Esophagus muscularis mucosa (tissue), 4 donors: Measurements from ENCODE around the gene PRKD1.

ENCODE experiments used
- EP300 ChIP-seq: sonication (generic); formaldehyde crosslinking; IDR thresholded peaks from one replicate; pipeline ENCODE4 v1.6.1; 2017; ENCODE audit warnings: antibody characterized with exemption
- POLR2A ChIP-seq: fragments of 450-650 bp; IDR thresholded peaks from one replicate; pipeline ENCODE4 v1.6.1; 2017; ENCODE audit warnings: antibody characterized with exemption, moderate library complexity, mild to moderate bottlenecking, low read depth
- TF ChIP-seq, protein P1 (sequence below), 3 experiments: fragments of 200-600 bp in 2 of 3; fragments of 450-650 bp in 1 of 3; sonication (generic) in 2 of 3; IDR thresholded peaks; one replicate each; pipeline ENCODE4 v1.5.1; 2017 to 2019; ENCODE audit warnings: antibody characterized with exemption in 3 of 3, mild to moderate bottlenecking in 2 of 3, moderate library complexity in 1 of 3

- TF ChIP-seq POLR2A: no peak
- TF ChIP-seq EP300: no peak
- TF ChIP-seq, protein P1, sequence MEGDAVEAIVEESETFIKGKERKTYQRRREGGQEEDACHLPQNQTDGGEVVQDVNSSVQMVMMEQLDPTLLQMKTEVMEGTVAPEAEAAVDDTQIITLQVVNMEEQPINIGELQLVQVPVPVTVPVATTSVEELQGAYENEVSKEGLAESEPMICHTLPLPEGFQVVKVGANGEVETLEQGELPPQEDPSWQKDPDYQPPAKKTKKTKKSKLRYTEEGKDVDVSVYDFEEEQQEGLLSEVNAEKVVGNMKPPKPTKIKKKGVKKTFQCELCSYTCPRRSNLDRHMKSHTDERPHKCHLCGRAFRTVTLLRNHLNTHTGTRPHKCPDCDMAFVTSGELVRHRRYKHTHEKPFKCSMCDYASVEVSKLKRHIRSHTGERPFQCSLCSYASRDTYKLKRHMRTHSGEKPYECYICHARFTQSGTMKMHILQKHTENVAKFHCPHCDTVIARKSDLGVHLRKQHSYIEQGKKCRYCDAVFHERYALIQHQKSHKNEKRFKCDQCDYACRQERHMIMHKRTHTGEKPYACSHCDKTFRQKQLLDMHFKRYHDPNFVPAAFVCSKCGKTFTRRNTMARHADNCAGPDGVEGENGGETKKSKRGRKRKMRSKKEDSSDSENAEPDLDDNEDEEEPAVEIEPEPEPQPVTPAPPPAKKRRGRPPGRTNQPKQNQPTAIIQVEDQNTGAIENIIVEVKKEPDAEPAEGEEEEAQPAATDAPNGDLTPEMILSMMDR (IDR thresholded peaks at IDR 0.05): no peak
Measured at GRCh38 chr14:29587761-29588470, 339.7 kb downstream of the PRKD1 start.
